HepG2 (cell line): ENCODE measurements around the gene LIM2. TPM values are rescaled to one million over a fixed set of nuclear protein-coding genes. Genes with fewer than 3 reads are reported as not detected.

Experiments
- AGO1 ChIP-seq: fragments of 200-400 bp; formaldehyde crosslinking; IDR thresholded peaks from 2 replicates; pipeline ENCODE4 v1.6.1; 2017; ENCODE audit warnings: mild to moderate bottlenecking, low read depth, low read length, moderate library complexity; ENCODE audit not compliant: poor library complexity, severe bottlenecking
- BATF2 ChIP-seq: sonication (generic); formaldehyde crosslinking; IDR thresholded peaks from 2 replicates; pipeline ENCODE4 v1.8.0; 2022; ENCODE audit warnings: mild to moderate bottlenecking, missing genetic modification reagents, moderate library complexity
- KDM4B ChIP-seq: sonication (generic); formaldehyde crosslinking; IDR thresholded peaks from 2 replicates; pipeline ENCODE4 v1.4.0; 2020; ENCODE audit warnings: missing genetic modification reagents
- PATZ1 ChIP-seq: sonication (generic); formaldehyde crosslinking; IDR thresholded peaks from 2 replicates; pipeline ENCODE4 v1.4.0; 2020; ENCODE audit warnings: missing genetic modification reagents
- POLR2AphosphoS5 ChIP-seq: IDR thresholded peaks from 2 replicates; pipeline ENCODE4 v1.6.1; 2012; ENCODE audit warnings: low read depth, low read length
- SSRP1 ChIP-seq: IDR thresholded peaks from 2 replicates; pipeline ENCODE4 v1.6.1; 2016; ENCODE audit warnings: control low read depth
- ZBTB2 ChIP-seq: sonication (generic); formaldehyde crosslinking; IDR thresholded peaks from 2 replicates; pipeline ENCODE4 v1.8.0; 2022; ENCODE audit warnings: low read depth, missing genetic modification reagents
- ZFP1 ChIP-seq: IDR thresholded peaks from 2 replicates; pipeline ENCODE4 v1.6.1; 2016
- ZKSCAN8 ChIP-seq: IDR thresholded peaks from 2 replicates; pipeline ENCODE4 v1.6.1; 2016; ENCODE audit warnings: borderline replicate concordance, missing genetic modification reagents, missing compliant biosample characterization
- ZNF564 ChIP-seq: sonication (generic); formaldehyde crosslinking; IDR thresholded peaks from 2 replicates; pipeline ENCODE4 v1.8.1; 2023; ENCODE audit warnings: mild to moderate bottlenecking, missing genetic modification reagents
- ZNF788 ChIP-seq: sonication (generic); formaldehyde crosslinking; IDR thresholded peaks from 2 replicates; pipeline ENCODE4 v1.5.0; 2020; ENCODE audit warnings: mild to moderate bottlenecking, missing genetic modification reagents, borderline replicate concordance
- polyA plus RNA-seq, 8 experiments: library from polyadenylated mRNA; depleted of rRNA in 3 of 8; stranded (reverse) in 7 of 8; unstranded in 1 of 8; fragments of >200 nt; fragmentation: Illumina TruSeq in 4 of 8; extraction: Trizol in 4 of 8; gene quantifications; 2 replicates each; pipeline versions ENCODE4 v1.2.1 to v1.2.3, GENCODE V29; 2011 to 2016; ENCODE audit warnings: low read depth in 4 of 8, missing spikeins in 1 of 8, mixed read lengths in 1 of 8; ENCODE audit not compliant: insufficient read depth in 1 of 8
- total RNA-seq, 5 experiments: library from RNA; depleted of rRNA; stranded (reverse); fragments of >200 nt; fragmentation: Illumina TruSeq; extraction: Trizol; gene quantifications; 2 replicates each; pipeline ENCODE4 v1.2.3, GENCODE V29; 2016; ENCODE audit warnings: low read depth in 1 of 5
- TF ChIP-seq, protein P1 (sequence below): sonication (generic); formaldehyde crosslinking; IDR thresholded peaks from 2 replicates; pipeline ENCODE4 v1.4.0; 2020; ENCODE audit warnings: missing genetic modification reagents, borderline replicate concordance
- TF ChIP-seq, protein P2 (sequence below): fragments of 450-650 bp; IDR thresholded peaks from 2 replicates; pipeline ENCODE4 v1.6.1; 2016
- TF ChIP-seq, protein P3 (sequence below): sonication (generic); formaldehyde crosslinking; IDR thresholded peaks from 2 replicates; pipeline ENCODE4 v1.5.0; 2020; ENCODE audit warnings: mild to moderate bottlenecking, missing genetic modification reagents

Gene LIM2
- total and polyA plus RNA-seq, 2 of the 13 experiments (the other 11 are each of a cell fraction or from before 2014, with no cell fraction given), result 1.3 TPM; not detected in 1

GRCh38 chr19:51342631-51343569, 44.9 kb downstream of the LIM2 start (continued):
- no peak for TF ChIP-seq ZBTB2 (CRISPR knock-in tag)
- TF ChIP-seq SSRP1 (CRISPR knock-in tag), result peak; percentile 75; the same call in 1 of the 2 replicates
- TF ChIP-seq, protein P1, sequence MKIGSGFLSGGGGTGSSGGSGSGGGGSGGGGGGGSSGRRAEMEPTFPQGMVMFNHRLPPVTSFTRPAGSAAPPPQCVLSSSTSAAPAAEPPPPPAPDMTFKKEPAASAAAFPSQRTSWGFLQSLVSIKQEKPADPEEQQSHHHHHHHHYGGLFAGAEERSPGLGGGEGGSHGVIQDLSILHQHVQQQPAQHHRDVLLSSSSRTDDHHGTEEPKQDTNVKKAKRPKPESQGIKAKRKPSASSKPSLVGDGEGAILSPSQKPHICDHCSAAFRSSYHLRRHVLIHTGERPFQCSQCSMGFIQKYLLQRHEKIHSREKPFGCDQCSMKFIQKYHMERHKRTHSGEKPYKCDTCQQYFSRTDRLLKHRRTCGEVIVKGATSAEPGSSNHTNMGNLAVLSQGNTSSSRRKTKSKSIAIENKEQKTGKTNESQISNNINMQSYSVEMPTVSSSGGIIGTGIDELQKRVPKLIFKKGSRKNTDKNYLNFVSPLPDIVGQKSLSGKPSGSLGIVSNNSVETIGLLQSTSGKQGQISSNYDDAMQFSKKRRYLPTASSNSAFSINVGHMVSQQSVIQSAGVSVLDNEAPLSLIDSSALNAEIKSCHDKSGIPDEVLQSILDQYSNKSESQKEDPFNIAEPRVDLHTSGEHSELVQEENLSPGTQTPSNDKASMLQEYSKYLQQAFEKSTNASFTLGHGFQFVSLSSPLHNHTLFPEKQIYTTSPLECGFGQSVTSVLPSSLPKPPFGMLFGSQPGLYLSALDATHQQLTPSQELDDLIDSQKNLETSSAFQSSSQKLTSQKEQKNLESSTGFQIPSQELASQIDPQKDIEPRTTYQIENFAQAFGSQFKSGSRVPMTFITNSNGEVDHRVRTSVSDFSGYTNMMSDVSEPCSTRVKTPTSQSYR, result peak; percentile 55; the same call in 1 of the 2 replicates
- TF ChIP-seq, protein P2, sequence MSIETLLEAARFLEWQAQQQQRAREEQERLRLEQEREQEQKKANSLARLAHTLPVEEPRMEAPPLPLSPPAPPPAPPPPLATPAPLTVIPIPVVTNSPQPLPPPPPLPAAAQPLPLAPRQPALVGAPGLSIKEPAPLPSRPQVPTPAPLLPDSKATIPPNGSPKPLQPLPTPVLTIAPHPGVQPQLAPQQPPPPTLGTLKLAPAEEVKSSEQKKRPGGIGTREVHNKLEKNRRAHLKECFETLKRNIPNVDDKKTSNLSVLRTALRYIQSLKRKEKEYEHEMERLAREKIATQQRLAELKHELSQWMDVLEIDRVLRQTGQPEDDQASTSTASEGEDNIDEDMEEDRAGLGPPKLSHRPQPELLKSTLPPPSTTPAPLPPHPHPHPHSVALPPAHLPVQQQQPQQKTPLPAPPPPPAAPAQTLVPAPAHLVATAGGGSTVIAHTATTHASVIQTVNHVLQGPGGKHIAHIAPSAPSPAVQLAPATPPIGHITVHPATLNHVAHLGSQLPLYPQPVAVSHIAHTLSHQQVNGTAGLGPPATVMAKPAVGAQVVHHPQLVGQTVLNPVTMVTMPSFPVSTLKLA, result no peak
- 0 out of 2 replicates have a peak, but pooled peaks have one; percentile 40 for TF ChIP-seq ZNF788 (CRISPR knock-in tag)
- peak; percentile 15; the same call in 1 of the 2 replicates for TF ChIP-seq KDM4B (CRISPR knock-in tag)
- peak; percentile 71; the same call in 1 of the 2 replicates for TF ChIP-seq POLR2AphosphoS5
- peak; percentile 41 for TF ChIP-seq AGO1
- no peak for TF ChIP-seq BATF2 (CRISPR knock-in tag)
- TF ChIP-seq ZFP1 (CRISPR knock-in tag), result no peak
- no peak for TF ChIP-seq ZKSCAN8 (CRISPR knock-in tag)
- TF ChIP-seq, protein P3, sequence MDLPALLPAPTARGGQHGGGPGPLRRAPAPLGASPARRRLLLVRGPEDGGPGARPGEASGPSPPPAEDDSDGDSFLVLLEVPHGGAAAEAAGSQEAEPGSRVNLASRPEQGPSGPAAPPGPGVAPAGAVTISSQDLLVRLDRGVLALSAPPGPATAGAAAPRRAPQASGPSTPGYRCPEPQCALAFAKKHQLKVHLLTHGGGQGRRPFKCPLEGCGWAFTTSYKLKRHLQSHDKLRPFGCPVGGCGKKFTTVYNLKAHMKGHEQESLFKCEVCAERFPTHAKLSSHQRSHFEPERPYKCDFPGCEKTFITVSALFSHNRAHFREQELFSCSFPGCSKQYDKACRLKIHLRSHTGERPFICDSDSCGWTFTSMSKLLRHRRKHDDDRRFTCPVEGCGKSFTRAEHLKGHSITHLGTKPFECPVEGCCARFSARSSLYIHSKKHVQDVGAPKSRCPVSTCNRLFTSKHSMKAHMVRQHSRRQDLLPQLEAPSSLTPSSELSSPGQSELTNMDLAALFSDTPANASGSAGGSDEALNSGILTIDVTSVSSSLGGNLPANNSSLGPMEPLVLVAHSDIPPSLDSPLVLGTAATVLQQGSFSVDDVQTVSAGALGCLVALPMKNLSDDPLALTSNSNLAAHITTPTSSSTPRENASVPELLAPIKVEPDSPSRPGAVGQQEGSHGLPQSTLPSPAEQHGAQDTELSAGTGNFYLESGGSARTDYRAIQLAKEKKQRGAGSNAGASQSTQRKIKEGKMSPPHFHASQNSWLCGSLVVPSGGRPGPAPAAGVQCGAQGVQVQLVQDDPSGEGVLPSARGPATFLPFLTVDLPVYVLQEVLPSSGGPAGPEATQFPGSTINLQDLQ (CRISPR knock-in tag), result no peak
- TF ChIP-seq ZNF564 (CRISPR knock-in tag), result no peak
- TF ChIP-seq PATZ1 (CRISPR knock-in tag), result peak; percentile 51; the same call in 1 of the 2 replicates
